Endothelial cell of umbilical vein (primary cell): ENCODE measurements around the gene DNASE2. TPM values are rescaled to one million over a fixed set of nuclear protein-coding genes. Genes with fewer than 3 reads are reported as not detected.

Experiments used
- BruUV-seq: library from RNA; stranded (reverse); fragments of 400-500 nt; replicated peaks from 2 replicates; lab custom pipeline; 2021; lab: Mats Ljungman, UMichigan
- CTCF ChIA-PET: fragments of 300-600, 350-600 bp; sonication (Branson Sonifier 250); formaldehyde crosslinking; loops from one replicate; lab custom pipeline; 2021; ENCODE audit warnings: antibody characterized with exemption, inconsistent platforms; lab: Charles Lee
- POLR2A ChIA-PET: fragments of 300-600, 350-600 bp; sonication (Branson Sonifier 250); formaldehyde crosslinking; loops from one replicate; lab custom pipeline; 2021; ENCODE audit warnings: antibody characterized with exemption, inconsistent platforms; lab: Charles Lee
- DNase-seq: peaks from one replicate; pipeline ENCODE4 v3.0.0-alpha.2; 2011; ENCODE audit warnings: low read depth, low spot score
- FAIRE-seq: peaks from 2 replicates; lab custom pipeline; 2011; peaks lifted over from hg19 to GRCh38; lab: Jason Lieb, UNC
- H2AFZ ChIP-seq: 2 replicates; pipeline ENCODE4 v1.6.0; 2012; ENCODE audit warnings: low read depth, low read length, control low read depth, inconsistent platforms
- H3K27ac ChIP-seq: 2 replicates; pipeline ENCODE4 v1.5.1; 2011; ENCODE audit warnings: low read depth, mild to moderate bottlenecking, control low read depth, low read length, moderate library complexity; ENCODE audit not compliant: insufficient read depth
- H3K27me3 ChIP-seq, 2 experiments: 2 replicates each; pipeline versions ENCODE4 v1.6.0 to v1.6.1; 2011; ENCODE audit warnings: low read length in 2 of 2, mixed read lengths in 1 of 2; ENCODE audit not compliant: control insufficient read depth in 2 of 2, insufficient read depth in 2 of 2
- H3K36me3 ChIP-seq, 2 experiments: 2 replicates in 1 of 2; 3 replicates in 1 of 2; pipeline ENCODE4 v1.5.1; 2011; ENCODE audit warnings: low read length in 2 of 2, mild to moderate bottlenecking in 1 of 2, moderate library complexity in 1 of 2; ENCODE audit not compliant: control insufficient read depth in 2 of 2, insufficient read depth in 2 of 2; ENCODE audit errors: extremely low read depth in 1 of 2
- H3K4me1 ChIP-seq: 3 replicates; pipeline ENCODE4 v1.5.1; 2011; ENCODE audit warnings: mild to moderate bottlenecking, low read length; ENCODE audit not compliant: control insufficient read depth, insufficient read depth; ENCODE audit errors: extremely low read depth
- H3K4me2 ChIP-seq: 2 replicates; pipeline ENCODE4 v1.6.1; 2011; ENCODE audit warnings: low read length, control low read depth, mixed read lengths; ENCODE audit not compliant: insufficient read depth
- H3K4me3 ChIP-seq, 3 experiments: fragments of 200-600 bp in 1 of 3; sonication (generic), shearing (Covaris generic) in 1 of 3; replicated peaks in 1 of 3; 2 replicates each; pipeline ENCODE4 v1.5.1; 2011 to 2016; ENCODE audit warnings: control low read depth in 3 of 3, low read length in 3 of 3, mild to moderate bottlenecking in 2 of 3, inconsistent platforms in 1 of 3, low read depth in 1 of 3, moderate library complexity in 1 of 3; ENCODE audit not compliant: insufficient read depth in 1 of 3
- H3K79me2 ChIP-seq: 2 replicates; pipeline ENCODE4 v1.6.0; 2012; ENCODE audit warnings: low read length, inconsistent platforms; ENCODE audit not compliant: control insufficient read depth, insufficient read depth
- H3K9ac ChIP-seq: replicated peaks from 2 replicates; pipeline ENCODE3; 2011; ENCODE audit warnings: low read length, control low read depth; ENCODE audit not compliant: insufficient read depth; ENCODE audit errors: extremely low read depth
- H3K9me1 ChIP-seq: replicated peaks from 3 replicates; pipeline ENCODE4 v1.6.0; 2011; ENCODE audit warnings: mild to moderate bottlenecking, low read length; ENCODE audit not compliant: control insufficient read depth, insufficient read depth; ENCODE audit errors: extremely low read depth
- H3K9me3 ChIP-seq: replicated peaks from 2 replicates; pipeline ENCODE4 v1.5.1; 2012; ENCODE audit warnings: low read length, inconsistent platforms; ENCODE audit not compliant: control insufficient read depth, insufficient read depth
- H4K20me1 ChIP-seq: replicated peaks from 2 replicates; pipeline ENCODE3; 2011; ENCODE audit warnings: mild to moderate bottlenecking, low read length; ENCODE audit not compliant: control insufficient read depth, insufficient read depth; ENCODE audit errors: extremely low read depth
- CTCF ChIP-seq, 2 donors: IDR thresholded peaks; 1 replicate in 1 of 2; 2 replicates in 1 of 2; pipeline ENCODE4 v1.5.1; 2011; ENCODE audit warnings: low read length in 2 of 2, mild to moderate bottlenecking in 2 of 2, moderate library complexity in 2 of 2, control low read depth in 1 of 2, inconsistent platforms in 1 of 2, low read depth in 1 of 2; ENCODE audit not compliant: insufficient read depth in 1 of 2; ENCODE audit errors: extremely low read depth in 1 of 2
- EZH2 ChIP-seq: IDR thresholded peaks from 2 replicates; pipeline ENCODE4 v1.6.1; 2012; ENCODE audit warnings: borderline replicate concordance, low read depth, mild to moderate bottlenecking, moderate library complexity, low read length, inconsistent platforms; ENCODE audit not compliant: severe bottlenecking
- FOS ChIP-seq: IDR thresholded peaks from 2 replicates; pipeline ENCODE4 v1.6.1; 2011; ENCODE audit warnings: mild to moderate bottlenecking, low read length, moderate library complexity, borderline replicate concordance; ENCODE audit not compliant: insufficient read depth
- GATA2 ChIP-seq: IDR thresholded peaks from 2 replicates; pipeline ENCODE4 v1.7.0; 2011; ENCODE audit warnings: low read depth, mild to moderate bottlenecking, moderate library complexity, mixed read lengths, low read length; ENCODE audit not compliant: insufficient read length, insufficient read depth
- JUN ChIP-seq: IDR thresholded peaks from 2 replicates; pipeline ENCODE4 v1.6.1; 2011; ENCODE audit warnings: borderline replicate concordance, low read depth; ENCODE audit not compliant: insufficient read length, insufficient read depth
- MAX ChIP-seq: IDR thresholded peaks from 2 replicates; pipeline ENCODE4 v1.6.1; 2011; ENCODE audit not compliant: insufficient read depth, insufficient read length
- MYC ChIP-seq: IDR thresholded peaks from one replicate; pipeline ENCODE4 v1.6.1; 2011; ENCODE audit warnings: mild to moderate bottlenecking, low read depth, low read length
- POLR2A ChIP-seq: IDR thresholded peaks from 2 replicates; pipeline ENCODE4 v1.6.1; 2012; ENCODE audit warnings: low read depth, mild to moderate bottlenecking, control low read depth, low read length
- POLR2AphosphoS5 ChIP-seq: IDR thresholded peaks from 2 replicates; pipeline ENCODE4 v1.6.1; 2012; ENCODE audit warnings: low read depth, mild to moderate bottlenecking, control low read depth, low read length, moderate library complexity; ENCODE audit not compliant: insufficient read depth
- dilution Hi-C: fragments of 300-500 bp; cut with MboI; formaldehyde crosslinking; loops from one replicate; pipeline ENCODE4 v1.15.0; 2019; ENCODE audit warnings: low sequenced_read_pairs; ENCODE audit not compliant: extremely low pct_ligation_motif_present
- intact Hi-C: fragments of 100-400 bp; cut with micrococcal nuclease; formaldehyde crosslinking; loops from one replicate; pipeline ENCODE4 v1.10.0; 2022
- polyA plus RNA-seq, 4 experiments: library from polyadenylated mRNA; depleted of rRNA in 3 of 4; stranded (reverse) in 3 of 4; unstranded in 1 of 4; fragments of >200 nt; gene quantifications; 2 replicates each; pipeline versions ENCODE4 v1.2.1 to v1.2.3, GENCODE V29; 2011 to 2012; ENCODE audit warnings: missing spikeins in 1 of 4
- total RNA-seq: library from RNA; stranded (reverse); gene quantifications from 2 replicates; pipeline ENCODE4 v1.2.3, GENCODE V29; 2021

DNASE2 gene
- total and polyA plus RNA-seq, 2 donors (not counting 3 experiments of a cell fraction or from before 2014, with no cell fraction given), result 31.3 to 51.9 TPM

GRCh38 chr19:12893582-12893981 is 12.3 kb upstream of the DNASE2 start:
- Histone ChIP-seq H3K79me2 (no peaks in the 10 kb centered on the region), H3K27ac (no peak overlapping the region), H3K27me3 (no peaks in the 10 kb centered on the region), H3K4me1 (peaks cover 10% of the 10 kb centered on the region), H4K20me1 (no peaks in the 10 kb centered on the region), H2AFZ (no peak overlapping the region), H3K4me2 (no peak overlapping the region), H3K9me1 (no peaks in the 10 kb centered on the region), H3K4me3 (no peak overlapping the region), H3K36me3 (peaks cover 0 to 5% of the 10 kb centered on the region in 2 experiments), H3K9me3 (no peaks in the 10 kb centered on the region), H3K9ac (no peak overlapping the region)
- TF ChIP-seq MAX (no peak), JUN (no peak), POLR2A (no peak), EZH2 (no peak), POLR2AphosphoS5 (no peak), FOS (no peak), CTCF (IDR thresholded peaks at IDR 0.05; ENCODE audit: extremely low read depth in 1 of 2, insufficient read depth in 1 of 2, low read depth in 1 of 2, low read length in 2 of 2) (no peak), GATA2 (no peak), MYC (no peak)
- ChIA-PET CTCF (interaction anchor here (0.7 kb wide), 1 partner anchor 46 kb away, joined by 3 read pairs; no protein-coding TSS in a partner anchor), POLR2A (no interaction called here)
- no peak for FAIRE-seq
- dilution Hi-C loops, result no loop called here
- BruUV-seq, result no TSS peak
- DNase-seq, result no peak
- intact Hi-C loops, result no loop called here
